C4-2B (cell line): ENCODE results near the gene ZCCHC9.

Experiments
- H3K27ac ChIP-seq: fragments of 450-650 bp; 2 replicates; pipeline ENCODE4 v1.5.1; 2017
- ZFX ChIP-seq: fragments of 450-650 bp; IDR thresholded peaks from 2 replicates; pipeline ENCODE4 v1.6.1; 2017
- TF ChIP-seq, protein P1 (sequence below): fragments of 450-650 bp; conservative IDR thresholded peaks from 2 replicates; pipeline ENCODE4 v1.5.1; 2017; ENCODE audit warnings: mild to moderate bottlenecking

ZCCHC9 gene

DNA sequence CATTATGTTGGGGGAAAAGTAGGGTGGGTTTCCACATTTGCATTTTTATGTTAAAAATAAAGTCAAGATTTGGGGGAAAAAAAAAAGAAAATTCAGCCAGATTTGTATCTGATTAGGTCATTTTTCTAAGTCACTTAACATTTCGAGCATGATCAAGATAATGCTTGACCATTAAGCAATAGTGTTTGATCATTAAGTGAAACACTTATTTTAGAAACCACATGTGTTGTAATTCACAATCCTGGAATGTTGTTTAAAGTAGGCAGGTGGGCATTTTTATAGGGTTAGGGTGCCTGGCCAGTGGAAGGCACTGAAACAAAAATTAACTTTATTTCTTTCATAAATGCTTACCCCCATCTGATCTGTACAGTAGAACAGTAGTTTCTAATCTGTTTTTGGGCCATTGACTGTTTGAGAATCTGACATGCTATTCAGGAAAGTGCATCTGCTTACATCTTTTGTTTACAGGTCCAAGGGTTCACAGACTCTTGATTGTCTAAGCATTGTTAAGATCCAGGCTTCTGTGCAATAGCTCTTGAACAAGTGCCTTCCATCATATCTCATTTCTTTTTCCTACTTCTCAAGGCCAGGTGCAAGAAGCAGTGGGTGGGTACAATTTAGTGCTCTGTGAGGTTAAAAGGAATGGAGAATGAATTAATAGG lies 9.1 kb downstream of the ZCCHC9 start:
- H3K27ac ChIP-seq, result no peak overlapping the region
- TF ChIP-seq, protein P1, sequence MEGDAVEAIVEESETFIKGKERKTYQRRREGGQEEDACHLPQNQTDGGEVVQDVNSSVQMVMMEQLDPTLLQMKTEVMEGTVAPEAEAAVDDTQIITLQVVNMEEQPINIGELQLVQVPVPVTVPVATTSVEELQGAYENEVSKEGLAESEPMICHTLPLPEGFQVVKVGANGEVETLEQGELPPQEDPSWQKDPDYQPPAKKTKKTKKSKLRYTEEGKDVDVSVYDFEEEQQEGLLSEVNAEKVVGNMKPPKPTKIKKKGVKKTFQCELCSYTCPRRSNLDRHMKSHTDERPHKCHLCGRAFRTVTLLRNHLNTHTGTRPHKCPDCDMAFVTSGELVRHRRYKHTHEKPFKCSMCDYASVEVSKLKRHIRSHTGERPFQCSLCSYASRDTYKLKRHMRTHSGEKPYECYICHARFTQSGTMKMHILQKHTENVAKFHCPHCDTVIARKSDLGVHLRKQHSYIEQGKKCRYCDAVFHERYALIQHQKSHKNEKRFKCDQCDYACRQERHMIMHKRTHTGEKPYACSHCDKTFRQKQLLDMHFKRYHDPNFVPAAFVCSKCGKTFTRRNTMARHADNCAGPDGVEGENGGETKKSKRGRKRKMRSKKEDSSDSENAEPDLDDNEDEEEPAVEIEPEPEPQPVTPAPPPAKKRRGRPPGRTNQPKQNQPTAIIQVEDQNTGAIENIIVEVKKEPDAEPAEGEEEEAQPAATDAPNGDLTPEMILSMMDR, result no peak
- no peak for TF ChIP-seq ZFX

DNA sequence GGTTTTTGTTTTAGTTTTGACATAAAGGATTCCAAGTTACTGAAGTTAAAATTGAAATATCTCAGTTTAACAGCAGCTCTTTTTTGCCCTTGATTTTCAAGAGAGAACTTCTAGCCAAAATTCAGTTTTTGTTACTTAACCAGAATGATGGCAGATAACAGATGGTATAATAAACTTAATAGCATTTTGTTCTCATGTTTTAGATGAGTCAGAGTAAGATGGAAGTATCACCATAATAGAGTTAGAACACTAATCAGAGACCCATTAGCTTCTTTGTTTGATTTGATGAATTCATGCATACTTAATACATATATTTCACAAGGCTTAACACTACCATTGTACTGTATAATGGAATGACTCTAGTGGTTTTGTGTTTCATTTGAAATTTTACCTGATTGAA lies 11.9 kb downstream of the ZCCHC9 start:
- no peak overlapping the region for H3K27ac ChIP-seq
- TF ChIP-seq, protein P1, result no peak
- no peak for TF ChIP-seq ZFX

DNA sequence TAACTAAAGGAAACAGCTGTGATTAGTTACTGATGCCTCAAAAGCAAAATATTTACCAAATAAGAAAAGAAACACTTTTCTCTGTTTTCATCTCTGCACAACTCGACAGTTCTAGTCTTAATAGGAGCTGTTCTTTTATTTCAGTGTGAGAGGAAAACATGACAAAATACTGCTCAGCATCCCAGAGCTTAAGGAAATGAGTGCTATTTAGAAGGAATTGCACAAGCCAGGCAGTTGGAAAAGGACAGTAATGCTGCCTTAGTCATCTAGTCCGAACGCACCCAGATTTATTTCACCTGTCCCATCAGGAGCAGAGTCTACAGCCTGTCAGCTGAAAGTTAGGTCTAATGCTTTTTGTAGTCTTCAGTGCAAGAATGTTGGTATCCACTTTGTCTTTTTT lies 12.3 kb downstream of the ZCCHC9 start:
- no peak overlapping the region for H3K27ac ChIP-seq
- TF ChIP-seq, protein P1, result no peak
- TF ChIP-seq ZFX, result no peak

DNA sequence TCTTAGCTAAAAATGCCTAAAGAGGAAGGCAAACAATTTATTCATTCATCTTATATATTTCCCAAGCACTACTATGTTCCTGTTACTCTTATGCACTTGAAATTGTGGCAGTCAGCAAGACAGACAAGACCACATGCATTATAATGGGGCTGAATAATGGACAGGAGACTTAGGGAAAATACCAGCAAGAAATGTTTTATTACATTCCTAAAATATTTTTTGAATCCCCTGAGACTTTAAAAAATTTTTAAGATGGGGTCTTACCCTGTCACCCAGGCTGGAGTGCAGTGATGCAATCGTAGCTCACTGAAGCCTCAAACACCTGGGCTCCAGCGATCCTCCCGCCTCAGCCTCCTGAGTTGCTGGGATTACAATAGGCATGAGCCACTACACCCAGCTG lies 13.2 kb downstream of the ZCCHC9 start:
- TF ChIP-seq, protein P1, result no peak
- TF ChIP-seq ZFX, result no peak
- H3K27ac ChIP-seq, result no peak overlapping the region

DNA sequence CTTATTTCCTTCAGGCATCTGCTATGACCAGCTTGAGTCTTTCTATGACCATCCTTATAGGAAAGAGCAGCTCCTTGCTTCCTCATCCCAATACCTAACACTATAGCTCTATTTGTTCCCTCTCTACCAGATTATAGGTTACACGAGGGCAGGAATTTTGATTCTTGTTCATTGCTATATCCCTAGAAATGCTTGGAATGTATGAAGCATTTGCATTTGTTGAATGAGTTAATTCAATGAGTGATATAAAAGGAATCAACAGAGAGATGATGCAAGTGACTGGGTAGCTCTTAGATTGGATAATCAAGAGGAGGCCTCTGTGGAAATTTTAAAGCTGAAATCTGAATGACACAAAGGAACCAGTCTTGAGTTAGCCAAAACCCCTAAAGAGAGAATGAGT lies 13.9 kb downstream of the ZCCHC9 start:
- TF ChIP-seq, protein P1, result no peak
- H3K27ac ChIP-seq, result no peak overlapping the region

DNA sequence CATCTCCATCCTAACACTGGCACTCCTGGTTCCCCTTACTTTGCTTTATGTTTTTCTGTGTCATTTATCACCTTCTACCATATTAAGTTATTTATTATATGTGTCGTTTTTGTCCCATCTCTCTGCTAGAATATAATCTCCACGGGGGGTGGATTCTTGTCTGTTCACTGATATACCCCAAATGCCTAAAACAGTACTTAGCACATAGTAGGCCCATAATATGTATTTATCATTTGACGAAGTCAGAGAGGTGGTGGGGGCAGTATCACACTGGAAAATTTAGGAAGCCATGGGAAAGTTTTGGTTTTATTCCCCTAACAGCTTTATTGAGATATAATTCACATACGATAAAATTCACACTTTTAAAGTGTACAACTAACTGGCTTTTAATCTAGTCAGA lies 14.4 kb downstream of the ZCCHC9 start:
- TF ChIP-seq ZFX, result no peak
- TF ChIP-seq, protein P1, result no peak
- no peak overlapping the region for H3K27ac ChIP-seq

DNA sequence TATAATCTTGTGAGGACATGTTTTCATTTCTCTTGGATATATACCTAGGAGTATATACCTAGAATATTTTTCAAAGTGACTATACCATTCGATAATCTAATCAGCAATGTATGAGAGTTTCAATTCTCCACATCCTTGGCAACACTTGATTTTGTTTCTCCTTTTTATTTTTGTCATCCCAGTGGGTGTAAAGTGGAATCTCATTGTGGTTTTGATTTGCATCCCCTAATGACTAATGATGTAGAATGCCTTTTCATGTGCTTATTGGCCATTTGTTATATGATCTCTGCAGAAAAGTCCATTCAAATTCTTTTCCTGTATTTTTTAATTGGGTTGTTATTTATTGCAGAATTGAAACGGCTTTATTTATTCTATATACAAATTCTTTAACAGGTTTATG lies 15.2 kb downstream of the ZCCHC9 start:
- H3K27ac ChIP-seq, result no peak overlapping the region
- no peak for TF ChIP-seq ZFX
- TF ChIP-seq, protein P1, result no peak
